ENCODE data around the gene CSNK1G2. TPM values are rescaled to one million over a fixed set of nuclear protein-coding genes. Genes with fewer than 3 reads are reported as not detected.
A peak's percentile ranks its signal among the peaks of the same experiment; 100 is the strongest.

Gene CSNK1G2
- total RNA-seq, 1 donor from 2014 or later: 27.9 TPM

DNA sequence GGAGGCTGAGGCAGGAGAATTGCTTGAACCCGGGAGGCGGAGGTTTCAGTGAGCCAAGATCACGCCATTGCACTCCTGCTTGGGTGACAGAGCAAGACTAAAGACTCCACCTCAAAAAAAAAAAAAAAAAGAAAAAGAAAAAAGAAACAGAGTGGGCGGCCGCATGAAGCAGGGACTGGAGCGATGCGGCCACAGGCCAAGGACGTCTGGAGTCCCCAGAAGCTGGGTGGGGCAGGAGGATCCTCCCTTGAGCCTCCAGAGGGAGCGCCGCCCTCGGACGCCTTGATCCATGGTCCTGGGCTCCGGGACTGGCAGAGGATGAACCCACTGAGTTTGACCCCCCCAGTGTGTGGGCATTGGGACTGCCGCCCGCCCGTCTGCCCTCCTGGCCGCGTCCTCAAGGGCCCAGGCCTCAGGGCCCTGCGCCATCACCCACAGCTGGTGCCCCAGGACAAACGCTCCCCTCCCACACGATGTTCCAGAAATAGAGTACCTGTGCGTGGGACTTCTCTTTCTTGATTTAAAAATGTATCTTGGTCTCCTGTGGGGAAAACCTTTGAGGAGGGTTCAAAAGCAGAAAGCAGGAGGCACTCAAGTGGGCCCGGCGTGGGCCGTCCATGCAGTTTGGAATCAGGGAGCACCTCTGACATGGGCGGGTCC, 59.0 kb downstream of the CSNK1G2 start:
- intact Hi-C loops (cut with micrococcal nuclease): no loop called here
- DNase-seq: no peak
- ATAC-seq: no peak

DNA sequence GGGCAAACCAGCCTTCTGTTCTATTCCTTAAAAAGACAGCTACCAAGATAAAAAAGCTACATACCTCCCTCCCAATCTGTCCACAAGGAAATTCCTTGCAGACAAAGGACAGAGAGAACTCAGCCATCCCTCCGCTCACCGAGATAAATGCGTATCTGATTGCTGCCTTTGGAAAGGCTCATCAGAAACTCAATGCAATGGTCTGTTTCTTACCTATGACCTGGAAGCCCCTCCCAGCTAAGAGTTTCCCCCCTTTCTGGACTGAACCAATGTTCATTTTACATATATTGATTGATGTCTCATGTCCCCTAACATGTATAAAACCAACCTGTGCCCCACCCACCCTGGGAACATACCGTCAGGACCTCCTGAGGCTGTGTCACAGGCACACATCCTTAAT, 62.9 kb downstream of the CSNK1G2 start:
- DNase-seq (no peak), ATAC-seq (no peak)
- intact Hi-C loops (cut with micrococcal nuclease): no loop called here

DNA sequence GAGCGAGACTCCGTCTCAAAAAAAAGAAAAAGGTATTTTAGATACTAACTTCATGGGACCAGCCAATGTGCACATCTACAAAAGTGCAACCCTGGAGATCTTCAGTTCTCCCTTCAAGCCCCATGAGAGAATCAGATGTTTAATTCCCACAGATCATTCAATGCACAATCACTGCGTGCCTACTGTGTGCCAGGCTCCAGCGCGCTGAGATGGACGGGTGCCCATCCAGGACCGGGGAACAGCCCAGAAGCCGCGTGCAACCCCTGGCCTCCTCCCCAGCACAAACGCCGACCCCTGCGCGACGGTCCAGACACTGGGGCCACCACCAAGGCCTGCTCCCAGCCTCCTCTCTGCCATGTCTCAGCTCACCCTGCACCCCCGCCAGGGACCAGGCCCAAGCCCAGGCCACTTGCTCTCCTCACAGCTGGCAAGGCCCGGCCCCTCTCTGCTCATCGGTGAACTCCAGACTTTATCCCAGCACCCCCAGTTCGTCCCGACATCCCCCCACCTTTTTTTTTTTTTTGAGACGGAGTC, 69.2 kb downstream of the CSNK1G2 start:
- DNase-seq: no peak
- ATAC-seq: no peak
- intact Hi-C loops (cut with micrococcal nuclease): no loop called here

DNA sequence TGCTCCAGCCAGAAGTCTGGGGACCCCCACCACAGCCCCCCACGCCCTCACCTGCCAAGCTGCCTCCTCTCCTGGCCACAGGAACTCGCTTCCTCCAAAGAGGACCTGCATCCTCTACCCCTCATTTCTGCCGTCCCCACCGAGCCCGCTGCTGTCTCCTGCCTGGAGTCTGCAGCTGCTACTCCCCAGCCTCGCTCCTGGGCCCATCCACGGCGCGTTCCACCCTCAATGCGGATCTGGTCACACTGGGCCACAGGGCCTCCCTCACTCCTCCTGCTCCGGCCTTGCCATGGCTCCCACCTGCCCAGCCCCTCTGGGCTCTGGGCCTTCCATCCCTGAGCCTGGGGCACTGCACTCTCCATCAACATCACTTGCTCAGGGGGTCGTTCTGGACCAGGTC, 70.2 kb downstream of the CSNK1G2 start:
- DNase-seq (no peak), ATAC-seq (no peak)
- intact Hi-C loops (cut with micrococcal nuclease): no loop called here

DNA sequence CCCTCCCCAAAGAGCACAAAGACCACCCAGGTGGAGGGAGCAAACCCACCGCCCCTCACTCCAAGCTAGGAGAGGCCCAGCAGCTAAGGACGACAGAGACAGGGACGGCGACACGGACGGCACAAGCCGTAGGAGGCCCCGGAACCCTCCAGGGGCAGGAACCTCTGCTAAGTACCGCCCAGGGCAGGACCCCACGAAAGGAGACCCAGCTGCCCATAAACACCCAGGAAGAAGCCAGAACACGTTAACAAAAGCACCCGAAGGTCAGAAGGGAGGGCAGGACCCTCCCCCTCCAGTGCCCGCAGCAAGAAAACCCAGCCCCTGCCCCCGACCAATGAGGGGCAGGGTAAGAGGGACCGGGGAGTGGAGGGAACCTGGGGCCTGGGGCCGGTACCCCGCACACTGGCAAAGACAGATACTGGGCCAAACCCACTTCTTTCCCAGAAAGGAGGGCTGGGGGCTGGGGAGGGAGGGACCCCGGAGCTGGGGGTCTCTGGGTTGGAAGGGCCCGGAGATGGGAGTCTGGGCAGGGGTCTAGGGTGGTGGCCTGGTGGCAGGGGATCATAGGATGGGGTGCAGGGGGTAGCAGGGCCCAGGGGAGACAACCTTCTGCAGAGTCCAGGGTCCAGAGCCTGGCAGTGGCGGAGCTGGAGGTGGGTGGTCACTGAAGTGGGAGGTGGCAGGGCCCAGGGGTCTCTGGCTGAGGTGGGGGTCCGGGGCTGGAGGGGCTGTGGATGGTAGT, 72.1 kb downstream of the CSNK1G2 start:
- intact Hi-C loops (cut with micrococcal nuclease): no loop called here
- ATAC-seq (no peak), DNase-seq (no peak)

- intact Hi-C loops (cut with micrococcal nuclease): no loop called here
- DNase-seq (no peak), ATAC-seq (no peak)
Observed at GRCh38 chr19:2013683-2013961, 72.7 kb downstream of the CSNK1G2 start.

GRCh38 chr19:2014131-2014571, 73.2 kb downstream of the CSNK1G2 start:
- intact Hi-C loops (cut with micrococcal nuclease): no loop called here
- ATAC-seq (peak; percentile 1), DNase-seq (no peak)

DNA sequence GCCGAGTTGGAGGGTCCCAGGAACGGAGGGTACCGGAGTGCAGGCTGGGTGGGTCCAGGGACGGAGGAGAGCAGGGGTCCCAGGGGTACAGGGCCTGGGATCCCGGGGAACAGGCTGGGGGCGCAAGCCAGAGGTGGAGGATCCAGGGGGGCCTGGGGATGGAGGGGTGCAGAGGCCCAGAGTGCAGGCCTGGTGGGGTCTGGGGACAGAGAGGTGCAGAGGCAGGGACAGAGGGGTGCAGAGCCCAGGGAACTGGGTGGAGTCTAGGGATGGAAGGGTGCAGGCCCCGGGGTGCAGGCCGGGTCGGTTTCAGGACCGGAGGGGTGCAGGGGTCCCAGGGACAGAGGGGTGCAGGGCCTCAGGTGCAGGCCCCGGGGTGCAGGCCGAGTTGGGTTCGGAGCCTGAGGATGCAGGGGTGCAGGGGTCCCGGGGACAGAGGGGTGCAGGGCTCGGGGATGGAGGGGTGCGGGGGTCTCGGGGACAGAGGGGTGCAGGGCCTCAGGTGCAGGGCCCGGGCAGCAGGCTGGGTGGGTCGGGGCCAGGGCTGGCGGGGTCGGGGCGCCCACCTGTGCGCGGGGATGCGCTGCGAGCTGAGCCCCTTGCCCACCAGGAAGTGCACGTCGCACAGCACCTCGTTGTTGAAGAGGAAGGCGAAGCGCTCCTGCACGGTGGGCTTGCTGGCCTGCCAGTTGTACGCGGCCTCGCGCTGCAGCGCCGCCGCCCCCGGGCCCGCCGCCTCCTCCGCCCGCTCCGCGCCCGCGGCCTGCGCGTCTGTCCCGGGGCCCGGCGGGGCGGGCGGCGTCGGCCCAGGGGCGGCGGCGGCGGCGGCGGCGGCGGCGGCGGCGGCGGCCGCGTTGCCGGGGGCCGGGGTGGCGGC, 74.0 kb downstream of the CSNK1G2 start:
- ATAC-seq: peak; percentile 7
- intact Hi-C loops (cut with micrococcal nuclease): no loop called here

GRCh38 chr19:2015608-2015950, 74.6 kb downstream of the CSNK1G2 start, which contains the start of gene BTBD2:
TSS of gene BTBD2 (minus strand) at chr19:2015714. CDS start at chr19:2015703, 11 bp downstream.
- ATAC-seq (peak; percentile 10), DNase-seq (peak; percentile 70)
- intact Hi-C loops (cut with micrococcal nuclease): no loop called here

More for the DNA sequence above, 74.0 kb downstream of the CSNK1G2 start:
- peak; percentile 55 for DNase-seq

GRCh38 chr19:2016041-2016807, 75.3 kb downstream of the CSNK1G2 start:
- intact Hi-C loops (cut with micrococcal nuclease): no loop called here
- ATAC-seq: peak; percentile 86
- DNase-seq: peak; percentile 78

GRCh38 chr19:2018752-2019151, 77.8 kb downstream of the CSNK1G2 start:
- intact Hi-C loops (cut with micrococcal nuclease): no loop called here
- ATAC-seq (no peak), DNase-seq (no peak)

GRCh38 chr19:2021453-2022140, 80.6 kb downstream of the CSNK1G2 start:
- ATAC-seq (no peak), DNase-seq (no peak)
- intact Hi-C loops (cut with micrococcal nuclease): loop anchor here (5.0 kb wide), 1 partner anchor 46 kb away; no protein-coding TSS in a partner anchor

DNA sequence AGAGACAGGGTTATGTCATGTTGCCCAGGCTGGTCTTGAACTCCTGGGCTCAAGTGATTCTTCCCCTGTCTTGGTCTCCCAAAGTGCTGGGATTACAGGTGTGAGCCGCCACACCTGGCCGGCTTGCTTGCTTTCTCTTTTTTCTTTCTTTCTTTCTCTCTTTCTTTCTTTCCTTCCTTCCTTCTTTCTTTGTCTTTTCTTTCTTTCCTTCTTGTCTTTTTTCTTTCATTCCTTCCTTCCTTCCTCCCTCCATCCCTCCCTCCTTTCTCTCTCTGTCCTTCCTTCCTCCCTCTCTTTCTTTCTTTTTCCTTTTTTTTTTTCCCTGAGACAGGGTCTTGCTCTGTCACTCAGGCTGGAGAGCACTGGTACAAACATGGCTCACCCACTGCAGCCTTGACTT, 81.3 kb downstream of the CSNK1G2 start:
- intact Hi-C loops (cut with micrococcal nuclease): loop anchor here (5.0 kb wide), 1 partner anchor 45 kb away; no protein-coding TSS in a partner anchor
- no peak for DNase-seq
- ATAC-seq: no peak

DNA sequence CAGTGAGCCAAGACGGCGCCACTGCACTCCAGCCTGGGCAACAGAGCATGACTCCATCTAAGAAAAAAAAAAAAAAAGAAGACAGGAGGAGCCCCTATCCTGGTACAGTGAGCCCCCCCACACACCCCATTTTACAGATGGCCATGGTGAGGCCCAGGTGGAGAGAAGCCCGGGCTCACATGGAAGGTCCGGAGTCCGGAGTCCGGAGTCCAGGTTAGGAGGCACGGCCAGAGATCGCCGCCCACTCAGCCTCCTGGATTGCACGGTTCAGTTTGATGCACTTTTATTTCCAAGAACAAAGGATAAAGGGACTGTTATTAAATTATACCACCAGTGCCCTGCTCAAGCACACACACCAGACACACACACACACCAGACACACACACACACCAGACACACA, 85.8 kb downstream of the CSNK1G2 start:
- DNase-seq (no peak), ATAC-seq (no peak)
- intact Hi-C loops (cut with micrococcal nuclease): no loop called here

- DNase-seq: no peak
- ATAC-seq: no peak
Observed at GRCh38 chr19:2027361-2027760, 86.4 kb downstream of the CSNK1G2 start.

More at GRCh38 chr19:2027361-2027760, 86.4 kb downstream of the CSNK1G2 start:
- intact Hi-C loops (cut with micrococcal nuclease): no loop called here

Measured in left ventricle myocardium superior (tissue), 1 donor.